DND-41 (cell line): Measurements from ENCODE around the gene LRRN4CL.

Experiments used
- ATAC-seq: fragments of 200-7000 bp; cut with Tn5 transposase; 3 replicates; pipeline ENCODE4 v1.9.1; 2021; ENCODE audit warnings: low read depth; ENCODE audit not compliant: insufficient read depth
- DNase-seq: peaks from one replicate; pipeline ENCODE4 v3.0.0-alpha.2; 2020
- H2AFZ ChIP-seq: 2 replicates; pipeline ENCODE4 v1.6.0; 2012; ENCODE audit warnings: low read depth, low read length
- H3K27ac ChIP-seq: 2 replicates; pipeline ENCODE4 v1.5.1; 2012; ENCODE audit warnings: low read length, inconsistent platforms
- H3K27me3 ChIP-seq: fragments of 200-600 bp; sonication (generic); 2 replicates; pipeline ENCODE4 v1.6.0; 2012; ENCODE audit warnings: low read length, mild to moderate bottlenecking, inconsistent platforms; ENCODE audit not compliant: insufficient read depth, poor library complexity
- H3K36me3 ChIP-seq: 2 replicates; pipeline ENCODE4 v1.5.1; 2012; ENCODE audit warnings: low read length, inconsistent platforms; ENCODE audit not compliant: insufficient read depth
- H3K4me1 ChIP-seq: 2 replicates; pipeline ENCODE4 v1.5.1; 2012; ENCODE audit warnings: mild to moderate bottlenecking, low read length; ENCODE audit not compliant: insufficient read depth
- H3K4me2 ChIP-seq: 2 replicates; pipeline ENCODE4 v1.6.0; 2012; ENCODE audit warnings: mild to moderate bottlenecking, moderate library complexity, low read length, inconsistent platforms; ENCODE audit not compliant: insufficient read depth
- H3K4me3 ChIP-seq, 2 experiments: fragments of 200-600 bp in 1 of 2; shearing (Covaris generic) in 1 of 2; 2 replicates each; pipeline ENCODE4 v1.5.1; 2012 to 2016; ENCODE audit warnings: inconsistent platforms in 2 of 2, low read length in 2 of 2, mild to moderate bottlenecking in 2 of 2, low read depth in 1 of 2, moderate library complexity in 1 of 2
- H3K79me2 ChIP-seq: 2 replicates; pipeline ENCODE4 v1.6.0; 2012; ENCODE audit warnings: low read length, inconsistent platforms; ENCODE audit not compliant: insufficient read depth
- H3K9ac ChIP-seq: 2 replicates; pipeline ENCODE4 v1.6.0; 2012; ENCODE audit warnings: low read depth, mild to moderate bottlenecking, inconsistent platforms, low read length, moderate library complexity
- H3K9me3 ChIP-seq: 2 replicates; pipeline ENCODE4 v1.5.1; 2012; ENCODE audit warnings: low read length, moderate library complexity, mild to moderate bottlenecking, inconsistent platforms; ENCODE audit not compliant: insufficient read depth, severe bottlenecking
- H4K20me1 ChIP-seq: 2 replicates; pipeline ENCODE4 v1.6.0; 2012; ENCODE audit warnings: low read length; ENCODE audit not compliant: insufficient read depth
- EZH2 ChIP-seq: IDR thresholded peaks from 3 replicates; pipeline ENCODE4 v1.6.1; 2012; ENCODE audit warnings: borderline replicate concordance, low read depth, mild to moderate bottlenecking, moderate library complexity, low read length, inconsistent platforms; ENCODE audit not compliant: severe bottlenecking
- TF ChIP-seq, protein P1 (sequence below): IDR thresholded peaks from 2 replicates; pipeline ENCODE4 v1.5.1; 2012; ENCODE audit warnings: borderline replicate concordance, low read length, moderate library complexity, mild to moderate bottlenecking; ENCODE audit not compliant: poor library complexity, severe bottlenecking; ENCODE audit errors: extremely low read depth

LRRN4CL gene

DNA sequence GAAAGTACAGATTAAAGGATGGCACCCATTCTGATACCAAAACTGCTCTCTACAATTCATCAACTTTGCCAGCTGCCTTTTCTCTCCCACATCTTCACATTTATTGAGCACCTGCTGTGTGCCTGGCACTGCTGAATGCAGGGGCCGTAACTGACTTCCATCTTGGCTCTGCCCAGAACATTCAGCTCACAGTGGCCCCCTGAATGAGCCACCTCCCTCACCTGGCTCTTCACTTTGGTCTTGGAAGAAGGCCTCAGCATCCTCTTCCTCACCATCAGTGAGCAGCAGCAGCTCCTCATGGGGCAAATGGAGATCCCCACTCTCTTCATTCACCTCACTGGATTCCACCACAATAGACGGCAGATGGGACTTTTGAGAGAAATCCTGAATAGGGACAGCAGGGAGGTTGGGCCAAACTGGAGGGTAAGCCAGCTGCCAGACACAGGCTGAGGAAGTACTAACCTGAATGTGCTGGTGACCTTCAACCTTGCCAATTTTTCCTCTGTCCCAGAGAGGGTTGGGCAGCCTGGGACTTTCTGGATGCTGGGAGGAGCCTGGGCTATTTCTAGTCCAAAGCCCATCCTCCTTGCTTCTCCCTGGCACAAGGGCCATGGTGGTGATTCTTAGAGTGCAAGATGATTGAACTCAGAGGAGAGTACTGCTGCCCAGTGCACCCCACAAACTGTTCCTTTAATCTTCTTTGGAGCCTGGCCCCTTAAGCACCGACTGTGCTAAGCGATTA lies 19.7 kb downstream of the LRRN4CL start:
- no peak for TF ChIP-seq EZH2
- TF ChIP-seq, protein P1, sequence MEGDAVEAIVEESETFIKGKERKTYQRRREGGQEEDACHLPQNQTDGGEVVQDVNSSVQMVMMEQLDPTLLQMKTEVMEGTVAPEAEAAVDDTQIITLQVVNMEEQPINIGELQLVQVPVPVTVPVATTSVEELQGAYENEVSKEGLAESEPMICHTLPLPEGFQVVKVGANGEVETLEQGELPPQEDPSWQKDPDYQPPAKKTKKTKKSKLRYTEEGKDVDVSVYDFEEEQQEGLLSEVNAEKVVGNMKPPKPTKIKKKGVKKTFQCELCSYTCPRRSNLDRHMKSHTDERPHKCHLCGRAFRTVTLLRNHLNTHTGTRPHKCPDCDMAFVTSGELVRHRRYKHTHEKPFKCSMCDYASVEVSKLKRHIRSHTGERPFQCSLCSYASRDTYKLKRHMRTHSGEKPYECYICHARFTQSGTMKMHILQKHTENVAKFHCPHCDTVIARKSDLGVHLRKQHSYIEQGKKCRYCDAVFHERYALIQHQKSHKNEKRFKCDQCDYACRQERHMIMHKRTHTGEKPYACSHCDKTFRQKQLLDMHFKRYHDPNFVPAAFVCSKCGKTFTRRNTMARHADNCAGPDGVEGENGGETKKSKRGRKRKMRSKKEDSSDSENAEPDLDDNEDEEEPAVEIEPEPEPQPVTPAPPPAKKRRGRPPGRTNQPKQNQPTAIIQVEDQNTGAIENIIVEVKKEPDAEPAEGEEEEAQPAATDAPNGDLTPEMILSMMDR: no peak
- Histone ChIP-seq H3K27ac (peak overlapping the region; percentile 38), H3K4me3 (no peak overlapping the region), H3K9me3 (no peaks in the 10 kb centered on the region), H3K79me2 (peaks cover 84% of the 10 kb centered on the region), H2AFZ (no peak overlapping the region), H3K36me3 (peaks cover 44% of the 10 kb centered on the region), H3K4me2 (peak overlapping the region; percentile 82; the same call in 1 of the 2 replicates), H3K4me1 (peaks cover 68% of the 10 kb centered on the region), H3K27me3 (no peaks in the 10 kb centered on the region), H3K9ac (peak overlapping the region; percentile 13; the same call in 1 of the 2 replicates), H4K20me1 (peaks cover 10% of the 10 kb centered on the region)
- ATAC-seq: no peak
- DNase-seq: no peak

DNA sequence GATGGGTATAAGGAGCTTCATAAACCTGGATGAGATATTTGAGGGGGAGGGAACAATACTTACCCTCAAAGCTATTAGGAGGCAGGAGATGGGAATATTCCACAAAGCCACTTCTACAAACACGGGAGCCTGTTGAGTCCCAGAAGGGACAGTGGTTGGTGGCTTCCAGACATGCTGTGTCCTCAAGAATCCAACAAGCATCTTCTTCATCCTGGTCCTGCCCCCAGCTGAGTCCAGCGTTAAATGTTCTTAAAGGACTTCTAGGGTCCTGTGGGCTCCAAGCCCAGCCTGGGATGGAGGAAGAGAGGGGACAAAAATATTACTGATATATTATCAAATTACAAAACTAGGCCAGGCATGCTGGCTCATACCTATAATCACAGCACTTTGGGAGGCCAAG lies 21.9 kb downstream of the LRRN4CL start:
- no peaks in the 10 kb centered on the region for H3K9me3 ChIP-seq
- ATAC-seq: no peak
- no peak overlapping the region for H3K27ac ChIP-seq
- no peak for DNase-seq
- H2AFZ ChIP-seq: no peak overlapping the region
- H3K27me3 ChIP-seq: no peaks in the 10 kb centered on the region
- peak overlapping the region; percentile 86 for H3K4me2 ChIP-seq
- peaks cover 65% of the 10 kb centered on the region for H3K4me1 ChIP-seq
- H4K20me1 ChIP-seq: peaks cover 10% of the 10 kb centered on the region
- H3K79me2 ChIP-seq: peaks cover 81% of the 10 kb centered on the region
- H3K9ac ChIP-seq: peak overlapping the region; percentile 76; the same call in 1 of the 2 replicates
- TF ChIP-seq EZH2: no peak
- TF ChIP-seq, protein P1: no peak
- peaks cover 37% of the 10 kb centered on the region for H3K36me3 ChIP-seq
- H3K4me3 ChIP-seq: no peak overlapping the region

DNA sequence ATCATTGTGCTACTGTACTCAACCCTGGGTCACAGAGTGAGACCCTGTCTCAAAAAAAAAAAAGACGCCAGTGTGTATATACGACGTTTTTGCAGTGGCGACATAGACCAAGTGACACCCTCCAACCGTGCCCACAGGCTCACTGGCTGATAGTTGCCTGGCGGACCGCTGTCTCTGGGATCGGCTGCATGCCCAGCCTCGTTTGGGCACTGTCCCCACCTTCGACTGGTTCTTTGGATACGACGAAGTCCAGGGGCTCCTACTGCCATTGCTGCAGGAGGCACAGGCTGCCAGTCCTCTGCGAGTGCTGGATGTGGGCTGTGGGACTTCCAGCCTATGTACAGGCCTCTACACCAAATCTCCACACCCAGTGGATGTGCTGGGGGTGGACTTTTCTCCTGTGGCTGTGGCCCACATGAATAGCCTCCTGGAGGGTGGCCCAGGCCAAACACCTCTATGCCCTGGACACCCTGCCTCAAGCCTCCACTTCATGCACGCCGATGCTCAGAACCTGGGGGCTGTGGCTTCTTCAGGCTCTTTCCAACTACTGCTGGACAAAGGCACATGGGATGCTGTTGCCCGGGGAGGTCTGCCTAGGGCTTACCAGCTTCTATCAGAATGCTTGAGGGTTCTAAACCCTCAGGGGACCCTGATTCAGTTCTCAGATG lies 22.9 kb downstream of the LRRN4CL start:
- H3K27me3 ChIP-seq: no peaks in the 10 kb centered on the region
- no peak for DNase-seq
- no peak for TF ChIP-seq EZH2
- TF ChIP-seq, protein P1: no peak
- H3K27ac ChIP-seq: peak overlapping the region; percentile 89
- peak overlapping the region; percentile 76 for H3K9ac ChIP-seq
- peaks cover 10% of the 10 kb centered on the region for H4K20me1 ChIP-seq
- no peaks in the 10 kb centered on the region for H3K9me3 ChIP-seq
- H3K79me2 ChIP-seq: peaks cover 72% of the 10 kb centered on the region
- peaks cover 58% of the 10 kb centered on the region for H3K4me1 ChIP-seq
- H3K4me3 ChIP-seq: peak overlapping the region; percentile 58 to 72; a peak in 3 of 4 replicates
- peaks cover 42% of the 10 kb centered on the region for H3K36me3 ChIP-seq
- H3K4me2 ChIP-seq: peak overlapping the region; percentile 86
- no peak overlapping the region for H2AFZ ChIP-seq
- ATAC-seq: no peak
